WTC11 (cell line): ENCODE measurements around the gene PARP2. TPM values are rescaled to one million over a fixed set of nuclear protein-coding genes. Genes with fewer than 3 reads are reported as not detected.

Experiments
- ATAC-seq: fragments of 200-7000 bp; cut with Tn5 transposase; 2 replicates; pipeline ENCODE4 v1.10.0; 2021; ENCODE audit warnings: mild to moderate bottlenecking, moderate library complexity
- CTCF ChIA-PET: fragments of 300-600 bp; sonication (Branson Sonifier 250); formaldehyde crosslinking; loops from one replicate; lab custom pipeline; 2021; ENCODE audit warnings: antibody characterized with exemption; lab: Charles Lee
- POLR2A ChIA-PET: fragments of 350-600 bp; sonication (Branson Sonifier 250); formaldehyde crosslinking; loops from one replicate; lab custom pipeline; 2021; ENCODE audit warnings: antibody characterized with exemption; lab: Charles Lee
- DNase-seq: peaks from one replicate; pipeline ENCODE4 v3.0.0; 2021; ENCODE audit warnings: low spot score
- H3K27ac Mint-ChIP-seq: 2 replicates; pipeline ENCODE4 v1.8.0; 2021; ENCODE audit warnings: mixed read lengths
- H3K27me3 Mint-ChIP-seq: 2 replicates; pipeline ENCODE4 v1.8.0; 2021; ENCODE audit warnings: low read depth, mild to moderate bottlenecking, moderate library complexity, mixed read lengths
- H3K36me3 Mint-ChIP-seq: 2 replicates; pipeline ENCODE4 v1.8.0; 2021; ENCODE audit warnings: mixed read lengths
- H3K4me1 Mint-ChIP-seq: 2 replicates; pipeline ENCODE4 v1.8.0; 2022; ENCODE audit warnings: mixed read lengths
- H3K4me3 Mint-ChIP-seq: 2 replicates; pipeline ENCODE4 v1.8.0; 2021; ENCODE audit warnings: mild to moderate bottlenecking, moderate library complexity, mixed read lengths
- H3K9me3 Mint-ChIP-seq: 2 replicates; pipeline ENCODE4 v1.8.0; 2021; ENCODE audit warnings: mixed read lengths
- ATF1 ChIP-seq: sonication (generic); formaldehyde crosslinking; IDR thresholded peaks from 2 replicates; pipeline ENCODE4 v1.8.1; 2023; ENCODE audit warnings: mild to moderate bottlenecking, moderate library complexity, missing genetic modification reagents
- ELF4 ChIP-seq: sonication (generic); formaldehyde crosslinking; IDR thresholded peaks from 2 replicates; pipeline ENCODE4 v1.8.1; 2022; ENCODE audit warnings: low read depth, mild to moderate bottlenecking, moderate library complexity, missing genetic modification reagents
- ESRRA ChIP-seq: sonication (generic); formaldehyde crosslinking; IDR thresholded peaks from 2 replicates; pipeline ENCODE4 v1.8.1; 2022; ENCODE audit warnings: mild to moderate bottlenecking, missing genetic modification reagents, borderline replicate concordance
- ETV6 ChIP-seq: sonication (generic); formaldehyde crosslinking; IDR thresholded peaks from 2 replicates; pipeline ENCODE4 v1.8.1; 2022; ENCODE audit warnings: mild to moderate bottlenecking, missing genetic modification reagents
- FOXK1 ChIP-seq: sonication (generic); formaldehyde crosslinking; IDR thresholded peaks from 2 replicates; pipeline ENCODE4 v1.8.0; 2022; ENCODE audit warnings: mild to moderate bottlenecking, moderate library complexity, missing genetic modification reagents
- HMGA2 ChIP-seq: fragments of 250-450 bp; sonication (Bioruptor Pico); IDR thresholded peaks from 2 replicates; pipeline ENCODE4 v1.4.0; 2021; ENCODE audit warnings: mild to moderate bottlenecking, moderate library complexity
- IRF2 ChIP-seq: sonication (generic); formaldehyde crosslinking; IDR thresholded peaks from 2 replicates; pipeline ENCODE4 v1.8.0; 2022; ENCODE audit warnings: low read depth, missing genetic modification reagents, borderline replicate concordance
- KAT7 ChIP-seq: sonication (generic); formaldehyde crosslinking; IDR thresholded peaks from 2 replicates; pipeline ENCODE4 v1.8.1; 2023; ENCODE audit warnings: missing genetic modification reagents, mild to moderate bottlenecking, borderline replicate concordance
- MXD4 ChIP-seq: fragments of 250-450 bp; sonication (Bioruptor Pico); IDR thresholded peaks from 2 replicates; pipeline ENCODE4 v1.8.0; 2021; ENCODE audit warnings: mild to moderate bottlenecking, moderate library complexity, borderline replicate concordance
- NFATC4 ChIP-seq: fragments of 250-450 bp; sonication (Bioruptor Pico); IDR thresholded peaks from 2 replicates; pipeline ENCODE4 v1.9.0; 2021; ENCODE audit warnings: mild to moderate bottlenecking
- NR1H2 ChIP-seq: sonication (generic); formaldehyde crosslinking; IDR thresholded peaks from 2 replicates; pipeline ENCODE4 v1.9.0; 2021; ENCODE audit warnings: mild to moderate bottlenecking, moderate library complexity, missing genetic modification reagents
- TEAD4 ChIP-seq: sonication (generic); formaldehyde crosslinking; IDR thresholded peaks from 2 replicates; pipeline ENCODE4 v1.8.0; 2022; ENCODE audit warnings: mild to moderate bottlenecking, missing genetic modification reagents
- ZNF121 ChIP-seq: sonication (generic); formaldehyde crosslinking; IDR thresholded peaks from 2 replicates; pipeline ENCODE4 v1.8.0; 2023; ENCODE audit warnings: missing genetic modification reagents
- ZNF138 ChIP-seq: sonication (generic); formaldehyde crosslinking; conservative IDR thresholded peaks from 2 replicates; pipeline ENCODE4 v1.8.1; 2022; ENCODE audit warnings: mild to moderate bottlenecking, moderate library complexity, missing genetic modification reagents
- ZNF232 ChIP-seq: sonication (generic); formaldehyde crosslinking; IDR thresholded peaks from 2 replicates; pipeline ENCODE4 v1.8.0; 2022; ENCODE audit warnings: mild to moderate bottlenecking, missing genetic modification reagents
- ZNF396 ChIP-seq: fragments of 250-450 bp; sonication (Bioruptor Pico); IDR thresholded peaks from 2 replicates; pipeline ENCODE4 v1.8.0; 2021; ENCODE audit warnings: mild to moderate bottlenecking, moderate library complexity, borderline replicate concordance
- ZNF416 ChIP-seq: fragments of 250-450 bp; sonication (Bioruptor Pico); IDR thresholded peaks from 2 replicates; pipeline ENCODE4 v1.9.0; 2021; ENCODE audit warnings: mild to moderate bottlenecking, inconsistent platforms
- ZNF423 ChIP-seq: fragments of 250-450 bp; sonication (Bioruptor Pico); IDR thresholded peaks from 2 replicates; pipeline ENCODE4 v2.1.2; 2022; ENCODE audit warnings: mild to moderate bottlenecking, moderate library complexity
- ZNF671 ChIP-seq: fragments of 250-450 bp; sonication (Bioruptor Pico); IDR thresholded peaks from 2 replicates; pipeline ENCODE4 v1.8.0; 2021; ENCODE audit warnings: mild to moderate bottlenecking
- total RNA-seq: library from RNA; stranded (reverse); gene quantifications from 3 replicates; pipeline ENCODE4 v1.2.3, GENCODE V29; 2021
- TF ChIP-seq, protein P1 (sequence below): fragments of 250-450 bp; sonication (Bioruptor Pico); conservative IDR thresholded peaks from 2 replicates; pipeline ENCODE4 v1.9.0; 2021; ENCODE audit warnings: mild to moderate bottlenecking
- TF ChIP-seq, protein P2 (sequence below): sonication (generic); formaldehyde crosslinking; IDR thresholded peaks from 2 replicates; pipeline ENCODE4 v1.8.1; 2023; ENCODE audit warnings: mild to moderate bottlenecking, missing genetic modification reagents, moderate library complexity
- TF ChIP-seq, protein P3 (sequence below): sonication (generic); formaldehyde crosslinking; IDR thresholded peaks from 2 replicates; pipeline ENCODE4 v1.8.1; 2022; ENCODE audit warnings: missing genetic modification reagents, borderline replicate concordance
- TF ChIP-seq, protein P4 (sequence below): sonication (generic); formaldehyde crosslinking; IDR thresholded peaks from 2 replicates; pipeline ENCODE4 v1.8.1; 2022; ENCODE audit warnings: mild to moderate bottlenecking, missing genetic modification reagents, moderate library complexity, borderline replicate concordance
- TF ChIP-seq, protein P5 (sequence below): fragments of 250-450 bp; sonication (Bioruptor Pico); IDR thresholded peaks from 2 replicates; pipeline ENCODE4 v1.9.0; 2021; ENCODE audit warnings: moderate library complexity, mild to moderate bottlenecking, inconsistent platforms, borderline replicate concordance
- TF ChIP-seq, protein P6 (sequence below): sonication (generic); formaldehyde crosslinking; IDR thresholded peaks from 2 replicates; pipeline ENCODE4 v1.8.1; 2023; ENCODE audit warnings: mild to moderate bottlenecking, missing genetic modification reagents

PARP2 gene
- total RNA-seq, 1 experiment from 2014 or later = 37.1 TPM

DNA sequence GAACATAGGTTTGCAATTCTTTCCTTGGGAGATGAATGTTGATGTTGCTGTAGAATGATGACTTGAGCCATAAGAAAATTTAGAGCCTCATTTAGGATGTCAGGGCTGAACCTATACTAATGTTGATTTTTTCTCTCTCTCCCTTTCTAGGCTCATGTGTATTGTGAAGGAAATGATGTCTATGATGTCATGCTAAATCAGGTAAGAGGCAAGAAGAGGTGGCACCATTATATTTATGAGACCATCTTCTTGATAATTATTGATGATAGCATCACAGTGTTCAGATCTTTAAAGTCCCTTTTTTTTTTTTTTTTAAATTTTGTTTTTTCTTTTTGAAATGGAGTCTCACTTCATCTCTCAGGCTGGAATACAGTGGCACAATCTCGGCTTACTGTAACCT, 3.3 kb downstream of the PARP2 start:
- peaks cover 47% of the 10 kb centered on the region for H3K36me3 Mint-ChIP-seq
- H3K27ac Mint-ChIP-seq = no peak overlapping the region
- H3K9me3 Mint-ChIP-seq = no peaks in the 10 kb centered on the region
- CTCF ChIA-PET = no interaction called here
- DNase-seq (no peak), ATAC-seq (no peak)
- TF ChIP-seq, protein P1, sequence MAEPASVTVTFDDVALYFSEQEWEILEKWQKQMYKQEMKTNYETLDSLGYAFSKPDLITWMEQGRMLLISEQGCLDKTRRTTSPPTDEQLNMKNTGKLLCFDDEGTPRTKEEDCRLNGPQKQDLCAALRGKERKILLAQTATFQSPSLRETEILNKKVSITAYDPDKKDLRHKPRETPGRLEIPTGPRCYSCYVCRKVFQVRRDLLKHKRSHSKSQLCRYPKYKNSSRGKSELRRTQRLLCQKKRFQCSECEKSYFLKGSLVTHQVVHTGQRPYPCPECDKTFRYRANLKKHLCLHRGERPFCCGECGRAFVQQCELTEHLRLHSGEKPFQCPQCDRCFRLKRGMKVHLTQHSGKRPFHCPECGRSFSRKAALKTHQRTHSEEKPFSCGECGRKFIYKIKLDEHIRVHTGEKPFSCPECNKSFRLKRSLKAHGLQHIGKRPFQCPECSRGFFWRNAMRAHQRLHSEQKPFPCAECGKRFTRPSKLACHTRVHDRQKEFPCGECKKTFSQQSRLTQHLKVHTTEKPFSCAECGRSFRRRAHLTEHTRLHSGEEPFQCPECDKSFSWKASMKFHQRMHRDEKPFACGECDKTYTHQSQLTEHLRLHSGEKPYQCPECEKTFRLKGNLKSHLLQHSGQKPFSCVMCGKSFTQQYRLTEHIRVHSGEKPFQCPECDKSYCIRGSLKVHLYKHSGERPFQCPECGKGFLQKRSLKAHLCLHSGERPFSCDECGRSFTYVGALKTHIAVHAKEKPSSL (CRISPR knock-in tag) = no peak
- TF ChIP-seq ZNF671 (CRISPR knock-in tag) = no peak
- no peak overlapping the region for H3K4me3 Mint-ChIP-seq
- peaks cover 7% of the 10 kb centered on the region for H3K4me1 Mint-ChIP-seq
- POLR2A ChIA-PET = no interaction called here
- no peaks in the 10 kb centered on the region for H3K27me3 Mint-ChIP-seq

DNA sequence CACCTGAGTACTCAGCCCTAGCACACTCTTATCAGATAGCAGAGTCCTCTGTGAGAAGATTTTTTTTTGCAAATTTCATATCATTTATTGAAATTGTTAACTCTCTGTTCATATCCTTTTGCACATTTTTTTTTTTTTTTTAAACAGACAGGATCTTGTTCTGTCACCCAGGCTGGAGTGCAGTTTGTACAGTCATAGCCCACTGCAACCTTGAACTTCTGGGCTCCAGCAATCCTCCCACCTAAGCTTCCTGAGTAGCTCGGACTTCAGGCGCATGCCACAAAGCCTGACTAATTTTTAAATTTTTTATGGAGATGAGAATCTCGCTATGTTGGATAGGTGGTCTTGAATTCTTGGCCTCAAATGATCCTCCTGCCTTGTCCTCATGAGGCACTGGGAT, 4.3 kb downstream of the PARP2 start:
- Mint-ChIP-seq H3K4me3 (no peak overlapping the region), H3K9me3 (no peaks in the 10 kb centered on the region), H3K27me3 (no peaks in the 10 kb centered on the region), H3K36me3 (peaks cover 58% of the 10 kb centered on the region), H3K4me1 (peaks cover 7% of the 10 kb centered on the region), H3K27ac (no peak overlapping the region)
- ATAC-seq (no peak), DNase-seq (no peak)
- CTCF ChIA-PET = no interaction called here
- no peak for TF ChIP-seq ESRRA (CRISPR knock-in tag)
- TF ChIP-seq, protein P2, sequence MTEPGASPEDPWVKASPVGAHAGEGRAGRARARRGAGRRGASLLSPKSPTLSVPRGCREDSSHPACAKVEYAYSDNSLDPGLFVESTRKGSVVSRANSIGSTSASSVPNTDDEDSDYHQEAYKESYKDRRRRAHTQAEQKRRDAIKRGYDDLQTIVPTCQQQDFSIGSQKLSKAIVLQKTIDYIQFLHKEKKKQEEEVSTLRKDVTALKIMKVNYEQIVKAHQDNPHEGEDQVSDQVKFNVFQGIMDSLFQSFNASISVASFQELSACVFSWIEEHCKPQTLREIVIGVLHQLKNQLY (CRISPR knock-in tag) = no peak
- TF ChIP-seq TEAD4 (CRISPR knock-in tag) = no peak
- TF ChIP-seq ZNF121 (CRISPR knock-in tag) = no peak
- TF ChIP-seq KAT7 (CRISPR knock-in tag) = no peak
- no peak for TF ChIP-seq MXD4
- no peak for TF ChIP-seq ZNF232 (CRISPR knock-in tag)
- no peak for TF ChIP-seq FOXK1 (CRISPR knock-in tag)
- no peak for TF ChIP-seq ATF1 (CRISPR knock-in tag)
- TF ChIP-seq HMGA2 (CRISPR knock-in tag) = no peak
- TF ChIP-seq, protein P3, sequence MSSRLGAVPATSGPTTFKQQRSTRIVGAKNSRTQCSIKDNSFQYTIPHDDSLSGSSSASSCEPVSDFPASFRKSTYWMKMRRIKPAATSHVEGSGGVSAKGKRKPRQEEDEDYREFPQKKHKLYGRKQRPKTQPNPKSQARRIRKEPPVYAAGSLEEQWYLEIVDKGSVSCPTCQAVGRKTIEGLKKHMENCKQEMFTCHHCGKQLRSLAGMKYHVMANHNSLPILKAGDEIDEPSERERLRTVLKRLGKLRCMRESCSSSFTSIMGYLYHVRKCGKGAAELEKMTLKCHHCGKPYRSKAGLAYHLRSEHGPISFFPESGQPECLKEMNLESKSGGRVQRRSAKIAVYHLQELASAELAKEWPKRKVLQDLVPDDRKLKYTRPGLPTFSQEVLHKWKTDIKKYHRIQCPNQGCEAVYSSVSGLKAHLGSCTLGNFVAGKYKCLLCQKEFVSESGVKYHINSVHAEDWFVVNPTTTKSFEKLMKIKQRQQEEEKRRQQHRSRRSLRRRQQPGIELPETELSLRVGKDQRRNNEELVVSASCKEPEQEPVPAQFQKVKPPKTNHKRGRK (CRISPR knock-in tag) = no peak
- TF ChIP-seq, protein P4, sequence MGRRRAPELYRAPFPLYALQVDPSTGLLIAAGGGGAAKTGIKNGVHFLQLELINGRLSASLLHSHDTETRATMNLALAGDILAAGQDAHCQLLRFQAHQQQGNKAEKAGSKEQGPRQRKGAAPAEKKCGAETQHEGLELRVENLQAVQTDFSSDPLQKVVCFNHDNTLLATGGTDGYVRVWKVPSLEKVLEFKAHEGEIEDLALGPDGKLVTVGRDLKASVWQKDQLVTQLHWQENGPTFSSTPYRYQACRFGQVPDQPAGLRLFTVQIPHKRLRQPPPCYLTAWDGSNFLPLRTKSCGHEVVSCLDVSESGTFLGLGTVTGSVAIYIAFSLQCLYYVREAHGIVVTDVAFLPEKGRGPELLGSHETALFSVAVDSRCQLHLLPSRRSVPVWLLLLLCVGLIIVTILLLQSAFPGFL (CRISPR knock-in tag) = no peak
- no peak for TF ChIP-seq NFATC4
- no peak for TF ChIP-seq ZNF396 (CRISPR knock-in tag)
- POLR2A ChIA-PET = no interaction called here

DNA sequence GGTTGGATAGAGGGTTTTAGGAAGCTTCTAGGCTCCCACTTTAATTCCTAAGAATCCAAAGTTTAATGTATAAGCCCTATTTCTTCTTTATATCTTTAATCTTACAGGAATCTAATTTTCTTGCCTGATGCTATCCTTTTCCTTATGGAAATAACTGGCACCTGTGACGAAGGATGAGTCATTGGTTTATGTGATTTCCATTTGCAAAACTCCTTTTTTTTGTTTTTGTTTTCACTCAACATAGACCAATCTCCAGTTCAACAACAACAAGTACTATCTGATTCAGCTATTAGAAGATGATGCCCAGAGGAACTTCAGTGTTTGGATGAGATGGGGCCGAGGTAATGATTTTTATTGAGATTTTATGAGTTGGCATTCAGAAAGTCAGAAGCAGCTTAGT, 6.8 kb downstream of the PARP2 start:
- Mint-ChIP-seq H3K4me1 (no peaks in the 10 kb centered on the region), H3K27me3 (no peaks in the 10 kb centered on the region), H3K27ac (no peak overlapping the region), H3K9me3 (no peaks in the 10 kb centered on the region), H3K4me3 (no peak overlapping the region), H3K36me3 (peaks cover 75% of the 10 kb centered on the region)
- CTCF ChIA-PET = no interaction called here
- POLR2A ChIA-PET = no interaction called here
- DNase-seq = no peak
- ATAC-seq = no peak
- TF ChIP-seq ESRRA (CRISPR knock-in tag) = no peak
- TF ChIP-seq KAT7 (CRISPR knock-in tag) = no peak
- TF ChIP-seq NR1H2 = no peak
- no peak for TF ChIP-seq ETV6
- TF ChIP-seq ZNF138 = no peak
- TF ChIP-seq, protein P5, sequence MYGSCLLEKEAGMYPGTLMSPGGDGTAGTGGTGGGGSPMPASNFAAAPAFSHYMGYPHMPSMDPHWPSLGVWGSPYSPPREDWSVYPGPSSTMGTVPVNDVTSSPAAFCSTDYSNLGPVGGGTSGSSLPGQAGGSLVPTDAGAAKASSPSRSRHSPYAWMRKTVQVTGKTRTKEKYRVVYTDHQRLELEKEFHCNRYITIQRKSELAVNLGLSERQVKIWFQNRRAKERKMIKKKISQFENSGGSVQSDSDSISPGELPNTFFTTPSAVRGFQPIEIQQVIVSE (CRISPR knock-in tag) = no peak
- no peak for TF ChIP-seq IRF2
- TF ChIP-seq ELF4 (CRISPR knock-in tag) = no peak
- no peak for TF ChIP-seq ZNF416 (CRISPR knock-in tag)
- TF ChIP-seq ZNF423 (CRISPR knock-in tag) = no peak
- TF ChIP-seq, protein P6, sequence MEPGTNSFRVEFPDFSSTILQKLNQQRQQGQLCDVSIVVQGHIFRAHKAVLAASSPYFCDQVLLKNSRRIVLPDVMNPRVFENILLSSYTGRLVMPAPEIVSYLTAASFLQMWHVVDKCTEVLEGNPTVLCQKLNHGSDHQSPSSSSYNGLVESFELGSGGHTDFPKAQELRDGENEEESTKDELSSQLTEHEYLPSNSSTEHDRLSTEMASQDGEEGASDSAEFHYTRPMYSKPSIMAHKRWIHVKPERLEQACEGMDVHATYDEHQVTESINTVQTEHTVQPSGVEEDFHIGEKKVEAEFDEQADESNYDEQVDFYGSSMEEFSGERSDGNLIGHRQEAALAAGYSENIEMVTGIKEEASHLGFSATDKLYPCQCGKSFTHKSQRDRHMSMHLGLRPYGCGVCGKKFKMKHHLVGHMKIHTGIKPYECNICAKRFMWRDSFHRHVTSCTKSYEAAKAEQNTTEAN (CRISPR knock-in tag) = no peak
